Daoy (cell line): ENCODE measurements around the gene ADSL. TPM values are rescaled to one million over a fixed set of nuclear protein-coding genes. Genes with fewer than 3 reads are reported as not detected.
"Not testable (repeated sequence)": the region's sequence is repeated elsewhere in the genome, so short reads cannot be mapped to it uniquely, and the experiment has no call there.

ENCODE experiments used
- DNase-seq: peaks from one replicate; pipeline ENCODE4 v3.0.0-alpha.2; 2015; ENCODE audit warnings: low read depth
- total RNA-seq: library from RNA; depleted of rRNA; stranded (reverse); fragments of >200 nt; shearing (Covaris generic); gene quantifications from 2 replicates; pipeline ENCODE4 v1.2.3, GENCODE V29; 2014

Gene ADSL
- total RNA-seq, 1 experiment from 2014 or later, result 350 TPM

DNA sequence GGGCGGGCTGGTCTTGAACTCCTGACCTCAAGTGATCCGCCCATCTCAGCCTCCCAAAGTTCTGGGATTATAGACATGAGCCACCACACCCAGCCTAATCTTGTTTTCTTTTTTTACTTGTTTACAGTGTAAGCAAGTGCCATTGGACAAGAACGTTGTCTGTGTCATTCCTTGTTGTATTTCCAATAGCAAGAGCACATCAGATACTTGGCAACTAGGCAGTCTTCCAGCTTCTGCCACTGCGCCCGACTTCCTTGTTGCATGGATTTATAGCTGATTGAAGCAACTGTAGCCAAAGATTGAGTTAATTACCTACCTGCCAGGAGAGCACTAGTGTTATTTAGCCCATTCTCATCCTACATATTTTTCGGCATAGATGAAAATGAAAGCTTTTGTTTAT, 21.0 kb downstream of the ADSL start:
- no peak for DNase-seq

DNA sequence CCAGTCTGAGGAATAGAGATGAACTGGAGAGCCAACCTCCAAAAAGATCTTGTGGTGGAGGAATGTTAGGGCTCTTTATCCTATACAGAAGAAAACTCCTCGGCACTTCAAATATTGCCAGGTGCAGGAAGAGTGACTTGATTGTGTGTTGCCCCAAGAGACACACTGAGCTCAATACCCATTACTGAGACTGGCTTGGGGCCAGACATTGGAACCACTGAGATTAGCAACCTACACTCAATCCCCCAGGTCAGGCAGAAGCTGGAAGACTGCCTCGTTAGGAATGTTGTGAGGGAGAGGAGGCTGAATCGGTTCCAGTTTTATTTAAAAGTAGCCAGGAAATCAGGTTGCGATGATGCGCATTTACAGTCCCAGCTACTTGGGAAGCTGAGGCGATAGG, 21.7 kb downstream of the ADSL start:
- no peak for DNase-seq

DNA sequence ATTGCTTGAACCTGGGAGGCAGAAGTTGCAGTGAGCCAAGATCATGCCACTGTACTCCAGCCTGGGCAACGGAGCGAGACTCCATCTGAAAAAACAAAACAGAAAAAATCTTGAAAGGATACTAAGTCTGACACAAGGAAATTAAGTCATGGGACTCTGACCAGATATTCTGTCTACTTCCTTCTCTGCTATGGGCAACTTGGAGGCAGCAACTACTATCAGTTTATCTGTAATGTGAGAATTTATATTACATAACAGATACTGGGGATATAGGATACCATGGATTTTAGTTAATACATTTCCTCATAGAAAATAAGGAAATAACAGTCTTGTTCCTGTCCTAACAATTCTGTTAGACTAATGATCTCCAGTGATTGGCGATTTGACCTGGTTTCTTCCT, 22.5 kb downstream of the ADSL start:
- DNase-seq, result no peak

DNA sequence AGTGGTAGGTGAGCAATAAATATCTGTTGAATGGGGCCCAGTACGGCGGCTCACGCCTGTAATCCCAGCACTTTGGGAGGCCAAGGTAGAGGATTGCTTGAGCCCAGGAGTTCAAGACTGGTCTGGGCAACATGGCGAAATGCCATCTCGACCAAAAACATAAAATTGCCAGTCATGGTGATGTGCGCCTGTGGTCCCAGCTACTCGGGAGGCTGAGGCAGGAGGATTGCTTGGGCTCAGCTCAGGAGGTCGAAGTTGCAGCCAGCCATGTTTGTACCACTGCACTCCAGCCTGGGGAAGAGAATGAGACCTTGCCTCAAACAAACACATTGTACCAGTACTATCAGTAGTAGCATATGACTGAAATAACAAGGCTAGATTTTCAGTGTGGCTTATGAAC, 28.3 kb downstream of the ADSL start:
- DNase-seq, result no peak

DNA sequence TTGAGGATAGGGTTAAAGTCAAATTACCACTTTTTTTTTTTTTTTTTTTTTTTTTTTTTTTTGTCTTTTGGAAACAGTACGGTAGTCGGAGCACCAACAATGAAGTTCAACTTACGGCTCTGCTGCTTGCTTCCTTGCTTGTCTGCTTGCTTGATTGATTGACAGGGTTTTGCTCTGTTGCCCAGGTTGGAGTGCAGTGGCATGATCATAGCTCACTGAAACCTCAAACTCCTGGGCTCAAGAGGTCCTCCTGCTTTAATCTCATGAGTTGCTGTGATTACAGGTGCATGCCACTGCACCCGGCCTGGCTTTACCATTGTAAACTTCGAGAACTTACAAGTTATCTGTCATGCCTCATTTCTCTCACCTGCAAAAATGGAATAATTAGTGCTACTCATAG, 29.8 kb downstream of the ADSL start:
- DNase-seq, result no peak

DNA sequence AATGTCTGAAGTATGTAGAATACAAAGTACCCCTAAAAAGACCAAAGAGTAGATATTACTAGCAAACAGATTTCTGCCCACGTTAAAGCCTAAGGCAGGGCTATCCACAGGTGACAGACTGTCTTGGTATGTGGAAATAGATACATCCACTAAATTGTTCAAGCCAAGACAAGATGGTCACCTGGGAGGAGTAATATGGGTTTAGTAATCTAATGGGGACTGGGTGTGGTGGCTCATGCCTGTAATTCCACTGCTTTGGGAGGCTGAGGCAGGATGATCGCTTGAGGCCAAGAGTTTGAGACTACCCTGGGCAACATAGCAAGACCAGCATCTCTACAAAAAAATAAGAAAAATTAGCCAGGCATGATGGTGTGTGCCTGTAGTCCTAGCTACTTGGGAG, 31.6 kb downstream of the ADSL start:
- no peak for DNase-seq

DNA sequence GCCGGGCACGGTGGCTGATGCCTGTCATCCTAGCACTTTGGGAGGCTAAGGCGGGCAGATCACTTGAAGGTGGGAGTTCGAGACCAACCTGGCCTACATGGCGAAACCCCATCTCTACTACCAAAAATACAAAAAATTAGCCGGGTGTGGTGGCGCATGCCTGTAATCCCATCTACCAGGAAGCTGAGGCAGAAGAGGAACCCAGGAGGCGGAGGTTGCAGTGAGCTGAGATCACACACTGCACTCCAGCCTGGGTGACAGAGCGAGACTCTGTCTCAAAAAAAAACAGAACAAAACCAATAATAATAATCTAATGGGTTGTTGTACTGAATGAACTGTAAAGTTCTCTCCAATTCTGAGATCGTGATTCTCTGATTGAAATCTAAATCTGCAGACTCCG, 32.1 kb downstream of the ADSL start:
- not testable (repeated sequence) for DNase-seq

DNA sequence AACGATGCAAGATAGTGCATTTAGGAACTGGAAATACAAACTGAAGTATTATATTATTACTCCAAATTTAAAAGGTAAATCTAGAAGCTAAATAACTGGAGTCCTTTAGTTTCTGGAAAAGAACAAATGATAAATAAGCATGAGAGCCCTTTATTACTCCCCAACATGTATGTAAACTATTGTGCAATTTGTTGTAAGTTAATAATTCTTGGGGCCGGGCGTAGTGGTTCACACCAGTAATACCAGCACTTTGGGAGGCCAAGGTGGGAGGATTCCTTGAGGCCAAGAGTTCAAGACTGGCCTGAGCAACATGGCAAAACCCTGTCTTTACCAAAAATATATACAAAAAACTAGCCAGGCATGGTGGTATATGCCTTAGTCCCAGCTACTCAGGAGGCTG, 35.2 kb downstream of the ADSL start:
- no peak for DNase-seq

DNA sequence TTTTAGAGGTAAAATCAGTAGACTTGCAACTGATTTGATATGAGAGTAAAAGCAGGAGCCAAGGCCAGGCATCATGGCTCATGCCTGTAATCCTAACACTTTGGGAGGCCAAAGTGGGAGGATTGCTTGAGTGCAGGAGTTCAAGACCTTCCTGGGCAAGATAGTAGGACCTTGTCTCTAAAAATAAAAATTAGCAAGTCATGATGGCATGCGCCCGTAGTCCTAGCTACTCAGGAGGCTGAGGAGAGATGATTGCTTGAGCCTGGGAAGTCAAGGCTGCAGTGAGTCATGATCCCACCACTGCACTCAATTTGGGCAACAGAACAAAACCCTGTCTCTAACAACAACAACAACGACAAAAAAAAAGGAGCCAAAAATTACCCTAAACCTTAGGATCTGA, 37.6 kb downstream of the ADSL start:
- DNase-seq, result peak; percentile 5

DNA sequence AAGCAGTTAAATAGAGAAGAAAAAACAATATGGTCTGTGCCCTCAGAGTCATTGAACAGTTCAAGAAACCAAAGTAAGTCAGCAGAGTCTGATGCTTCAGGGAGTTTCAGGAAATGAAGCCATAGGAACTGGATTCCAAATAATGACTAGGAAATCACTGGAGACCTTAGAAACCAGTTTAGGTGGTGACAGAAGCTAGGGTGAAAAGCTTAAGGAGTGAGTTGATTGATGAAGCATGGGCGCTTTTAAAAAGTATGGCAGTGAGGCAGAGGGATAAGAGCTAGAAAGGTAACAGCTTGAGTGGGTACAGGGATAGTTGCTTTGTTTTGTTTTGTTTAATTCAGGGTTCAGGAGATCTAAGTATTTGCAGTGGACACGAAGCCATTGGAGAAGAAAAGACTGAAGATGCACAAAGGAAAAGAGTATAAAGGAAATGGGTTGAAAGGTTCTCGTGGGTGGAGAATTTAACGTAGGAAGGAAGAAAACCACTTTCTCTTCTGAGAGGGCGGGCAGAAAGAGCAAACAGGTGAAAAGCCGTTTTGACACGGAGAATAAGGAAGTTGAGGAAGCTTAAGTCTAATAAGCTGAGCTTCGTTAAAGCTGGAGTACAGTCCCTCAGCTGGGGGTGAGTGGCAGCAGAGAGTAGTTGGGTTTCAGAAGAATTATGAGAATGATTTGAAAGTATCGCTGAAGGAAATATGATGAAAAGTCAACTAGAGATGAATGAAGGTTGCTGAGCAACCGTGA, 38.9 kb downstream of the ADSL start:
- no peak for DNase-seq

DNA sequence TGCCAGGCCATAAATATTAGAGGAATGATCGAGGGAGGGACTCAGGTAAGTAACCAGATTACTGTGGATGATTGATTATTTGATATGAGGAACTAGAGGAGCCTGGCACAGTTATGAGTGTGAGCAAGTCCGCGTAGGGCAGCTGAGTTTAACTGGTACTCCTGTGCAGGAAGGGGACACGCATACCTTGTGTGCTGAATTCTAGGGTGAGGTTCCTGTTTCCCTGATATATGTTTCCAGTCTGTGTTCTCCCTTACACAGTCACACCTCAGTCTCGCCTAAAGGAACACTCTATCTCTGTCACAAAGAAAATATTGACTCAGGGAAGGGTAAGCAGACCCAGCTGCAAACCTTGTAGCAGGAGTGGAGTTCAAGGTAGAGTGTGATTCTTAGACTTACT, 41.4 kb downstream of the ADSL start:
- no peak for DNase-seq

DNA sequence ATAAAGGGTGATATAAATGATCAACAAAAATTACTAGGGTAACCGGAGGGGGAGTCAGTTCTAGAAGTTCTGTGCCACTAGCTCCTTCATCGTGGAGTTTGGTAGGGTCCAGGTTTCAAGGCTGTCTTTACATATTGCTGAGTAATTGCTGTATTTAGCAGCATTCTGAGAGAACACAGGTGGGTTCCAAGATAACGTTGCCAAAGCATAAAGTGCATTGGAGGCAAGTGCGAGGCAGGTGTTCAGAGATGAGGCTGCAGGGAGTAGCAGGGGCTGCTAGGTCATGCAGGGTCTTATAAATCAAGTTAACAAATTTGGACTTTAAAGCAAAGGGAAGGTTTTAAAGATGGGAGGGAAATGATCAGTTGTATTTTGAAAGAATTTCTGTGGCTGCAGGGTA, 41.9 kb downstream of the ADSL start:
- no peak for DNase-seq

DNA sequence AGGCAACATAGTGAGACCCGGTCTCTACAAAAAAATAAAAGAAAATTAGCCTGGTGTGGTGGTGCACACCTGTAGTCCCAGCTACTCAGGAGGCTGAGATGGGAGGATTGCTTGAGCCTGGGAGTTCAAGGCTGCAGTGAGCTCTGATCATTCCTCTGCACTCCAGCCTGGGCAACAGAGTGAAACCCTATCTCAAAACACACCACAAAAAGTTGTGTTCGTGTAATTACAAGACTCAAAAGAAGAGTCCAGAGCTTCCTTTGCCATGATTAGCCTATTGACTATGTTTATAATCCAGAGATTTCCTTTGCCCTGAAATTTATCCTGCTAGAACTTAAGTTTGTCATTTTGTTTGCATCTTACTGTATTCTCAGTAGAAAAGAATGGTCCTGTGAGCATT, 45.1 kb downstream of the ADSL start:
- DNase-seq, result no peak

DNA sequence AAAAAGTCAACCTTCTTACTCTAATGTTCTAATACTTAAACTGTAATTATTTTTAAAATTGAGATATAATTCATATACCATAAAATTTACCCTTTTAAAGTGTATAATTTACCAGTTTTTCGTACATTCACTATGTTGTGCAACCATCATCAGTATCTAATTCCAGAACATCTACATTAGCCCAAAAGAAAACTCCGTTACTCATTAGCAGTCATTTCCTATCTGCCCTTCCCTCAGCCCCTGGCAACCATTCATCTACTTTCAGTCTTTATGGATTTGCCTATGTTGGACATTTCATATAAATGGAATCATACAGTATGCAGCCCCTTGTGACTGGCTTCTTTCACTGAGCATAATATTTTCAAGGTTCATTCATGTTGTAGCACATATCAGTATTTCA, 46.3 kb downstream of the ADSL start:
- DNase-seq, result no peak

DNA sequence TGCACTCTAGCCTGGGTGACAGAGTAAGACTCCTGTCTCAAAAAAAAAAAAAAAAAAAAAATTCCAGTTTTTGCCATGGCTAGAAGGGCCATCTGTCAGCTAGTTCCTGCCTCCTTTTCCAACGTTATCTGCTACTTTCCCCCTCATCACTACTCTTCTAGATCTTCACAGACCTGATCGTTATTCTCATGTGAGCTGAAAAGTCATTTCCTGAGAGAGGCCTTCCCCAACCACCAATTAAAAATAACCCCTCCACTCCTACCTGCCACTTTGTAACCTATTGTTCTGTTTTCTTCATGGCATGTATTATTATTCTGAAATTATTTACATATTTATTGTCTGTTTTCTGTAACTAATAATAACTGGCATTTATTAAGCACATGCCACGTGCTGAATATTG, 48.3 kb downstream of the ADSL start:
- DNase-seq, result no peak

DNA sequence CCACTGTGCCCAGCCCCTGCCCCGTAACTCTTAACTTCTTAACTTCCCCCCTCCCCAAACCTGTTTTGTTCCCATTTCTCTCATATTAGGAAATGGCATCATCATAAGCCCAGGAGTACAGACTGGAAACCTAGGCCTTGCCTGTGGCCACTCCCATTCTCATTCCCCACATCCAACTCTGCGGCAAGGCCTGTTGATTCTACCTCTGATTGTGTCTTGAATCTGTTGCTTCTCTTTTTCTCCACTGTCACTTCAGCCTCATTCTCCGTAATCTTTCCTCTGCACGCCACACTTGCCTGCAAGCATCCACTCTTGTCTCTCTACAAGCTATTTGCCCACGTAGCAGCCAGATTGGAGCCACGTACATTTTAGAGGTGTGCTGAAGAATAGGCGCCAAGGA, 49.3 kb downstream of the ADSL start:
- no peak for DNase-seq

DNA sequence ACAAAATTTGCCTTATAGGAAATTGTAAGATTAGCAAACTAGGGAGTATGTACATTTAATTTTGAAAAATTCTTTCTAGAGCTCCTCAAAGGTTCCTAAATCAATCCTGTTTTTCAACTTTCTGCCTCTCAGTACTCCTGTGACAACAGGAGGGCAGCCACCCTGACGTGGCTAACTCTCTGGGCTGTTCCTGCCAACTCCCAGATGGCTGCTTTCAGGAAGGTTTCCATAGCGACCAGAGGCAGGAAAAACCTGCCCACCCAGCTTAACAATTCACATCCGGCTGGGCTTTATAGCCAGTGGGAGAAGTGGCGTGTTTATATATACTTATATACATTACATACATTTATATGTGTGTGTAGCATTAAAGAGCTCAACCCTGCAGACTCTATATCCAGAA, 50.6 kb downstream of the ADSL start:
- DNase-seq, result peak; percentile 60

DNA sequence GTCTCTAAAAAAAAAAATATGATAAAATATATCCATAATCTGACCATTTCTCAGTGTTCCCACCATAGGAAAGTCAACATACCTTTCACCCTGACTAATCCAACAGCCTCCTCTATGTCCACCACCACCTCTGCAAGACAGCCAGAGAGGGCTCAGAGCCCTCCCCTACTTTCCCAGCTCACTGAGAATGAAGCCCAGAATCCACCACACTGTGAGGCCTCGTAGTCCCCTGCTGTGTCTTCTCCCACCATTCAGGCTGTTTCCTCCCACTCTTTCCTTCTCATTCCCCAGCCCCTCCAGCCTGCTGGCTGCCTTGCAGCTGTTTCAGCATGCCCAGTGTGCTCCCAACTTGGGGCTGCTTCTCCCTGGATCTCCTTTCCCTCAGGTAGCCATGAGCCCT, 51.1 kb downstream of the ADSL start:
- no peak for DNase-seq

DNA sequence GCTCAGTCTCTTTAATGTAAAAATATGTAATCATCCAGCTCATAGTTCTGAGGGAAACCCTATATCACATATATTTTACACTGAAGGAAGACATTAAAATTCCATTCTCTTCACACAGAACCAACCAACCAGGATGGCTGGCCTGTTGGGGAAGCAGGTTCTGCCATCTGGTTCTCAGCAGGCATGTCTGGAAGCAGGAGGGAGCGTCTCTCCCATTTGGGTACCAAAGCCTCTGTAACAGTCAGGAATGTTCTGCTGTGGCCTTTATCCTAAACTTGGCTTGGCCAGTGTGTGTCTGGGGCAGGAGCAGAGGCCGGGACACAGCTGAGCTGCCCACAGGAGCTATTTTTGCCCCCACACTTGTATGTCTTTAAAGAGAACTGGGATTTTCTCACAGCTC, 53.3 kb downstream of the ADSL start:
- DNase-seq, result no peak

DNA sequence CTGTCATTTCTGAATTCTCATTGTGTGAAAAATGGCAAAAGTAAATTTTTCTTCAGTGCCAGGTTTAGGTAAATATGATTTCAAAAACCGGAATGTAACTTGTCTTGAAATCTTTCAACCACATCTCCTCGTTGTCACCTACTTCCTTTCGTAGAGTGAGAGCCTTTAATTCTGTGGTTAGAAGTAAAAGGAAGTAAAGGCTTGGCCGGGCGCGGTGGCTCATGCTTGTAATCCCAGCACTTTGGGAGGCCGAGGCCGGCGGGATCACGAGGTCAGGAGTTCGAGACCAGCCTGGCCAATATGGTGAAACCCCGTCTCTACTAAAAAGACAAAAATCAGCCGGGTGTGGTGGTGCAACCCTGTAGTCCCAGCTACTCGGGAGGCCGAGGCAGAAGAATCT, 53.9 kb downstream of the ADSL start:
- no peak for DNase-seq

DNA sequence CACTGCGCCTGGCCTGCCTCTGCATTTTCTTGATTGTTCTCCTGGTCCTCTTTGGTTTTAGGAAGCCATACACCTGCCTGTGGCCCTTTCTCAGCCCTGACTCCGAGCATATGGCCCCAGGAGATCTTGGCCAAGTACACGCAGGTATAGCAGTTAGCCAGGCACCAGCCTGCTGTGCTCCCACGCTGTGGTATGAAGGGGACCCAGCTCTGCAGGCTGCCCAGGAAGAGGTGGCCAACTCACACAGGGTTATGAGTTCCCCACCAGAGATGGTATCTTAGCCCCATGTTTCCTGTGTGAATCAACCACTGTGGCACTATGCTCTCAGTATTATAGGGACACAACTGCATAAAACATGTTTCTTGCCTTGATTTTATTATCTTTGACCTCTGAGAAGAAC, 55.2 kb downstream of the ADSL start:
- no peak for DNase-seq

DNA sequence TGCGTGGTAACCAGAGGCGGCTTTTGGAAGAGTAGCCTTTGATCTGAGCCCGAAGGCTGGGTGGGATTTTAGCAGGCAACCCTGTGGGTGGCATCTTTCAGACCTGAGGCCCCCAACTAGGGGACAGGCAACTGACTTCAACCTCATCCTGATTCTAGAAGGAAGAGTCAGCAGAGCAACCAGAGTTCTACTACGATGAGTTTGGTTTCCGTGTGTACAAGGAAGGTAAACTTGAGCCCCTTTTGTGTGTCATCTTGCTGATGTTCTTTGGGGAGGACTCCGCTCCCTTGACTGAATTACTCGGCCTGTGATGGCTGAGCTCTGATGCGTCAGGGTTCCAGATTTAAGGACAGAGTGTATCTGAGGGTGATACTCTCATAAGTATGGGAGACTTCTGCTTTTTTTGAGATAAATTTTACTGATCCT, 55.7 kb downstream of the ADSL start:
- no peak for DNase-seq

DNA sequence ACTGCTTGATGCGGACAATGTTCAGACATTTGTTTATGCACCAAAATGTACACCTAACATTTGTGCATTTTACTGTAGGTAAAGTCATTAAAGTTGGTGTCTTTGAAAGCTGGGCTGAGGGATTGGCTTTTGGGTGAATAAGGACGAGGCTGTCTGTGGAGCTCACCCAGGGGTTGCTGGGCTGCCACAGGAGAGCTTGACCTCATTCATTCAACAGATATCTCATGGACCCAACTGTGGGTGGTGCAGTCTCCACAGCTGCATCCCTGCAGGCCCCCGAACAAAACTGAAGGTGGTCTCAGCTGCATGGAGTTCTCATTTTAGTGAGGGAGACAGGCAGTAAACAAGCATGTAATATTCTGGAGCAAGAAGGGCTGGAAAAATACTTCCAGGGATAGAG, 56.8 kb downstream of the ADSL start:
- DNase-seq, result no peak

DNA sequence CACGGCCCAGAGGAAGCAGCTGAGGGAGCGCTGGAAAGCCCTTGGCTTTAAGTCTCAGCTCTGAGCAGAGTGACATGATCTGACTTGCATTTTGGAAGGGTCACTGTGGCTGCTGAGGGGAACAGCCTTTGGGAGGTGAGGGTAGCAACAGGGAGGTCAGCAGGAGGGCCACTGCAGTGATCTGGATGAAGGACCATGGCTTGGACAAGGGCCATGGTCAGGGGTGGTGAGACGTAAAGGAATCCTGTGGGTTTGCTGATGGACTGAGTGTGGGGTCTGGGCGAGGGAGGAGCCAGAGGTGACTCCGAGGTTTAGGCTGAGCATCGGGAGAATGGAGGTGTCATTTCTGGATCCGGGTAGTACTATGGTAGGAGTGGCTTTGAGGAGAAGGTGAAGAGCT, 57.4 kb downstream of the ADSL start:
- no peak for DNase-seq
